ENCODE results near the gene PAGR1.

The PAGR1 gene

GRCh38 chr16:29789775-29790182 lies 26.2 kb upstream of the PAGR1 start:
- TF ChIP-seq GATA3 (IDR thresholded peaks at IDR 0.05; ENCODE audit: low read depth, low read length) (no peak), GATA2 (IDR thresholded peaks at IDR 0.05; ENCODE audit: low read depth, low read length) (no peak)

GRCh38 chr16:29790183-29790948 lies 25.6 kb upstream of the PAGR1 start, which contains the start of gene KIF22:
KIF22 (plus strand) TSS chr16:29790751; CDS start chr16:29790760, 9 bp downstream.
- no peak for TF ChIP-seq GATA3 (IDR thresholded peaks at IDR 0.05; ENCODE audit: low read depth, low read length)
- no peak for TF ChIP-seq GATA2 (IDR thresholded peaks at IDR 0.05; ENCODE audit: low read depth, low read length)

- TF ChIP-seq GATA3 (IDR thresholded peaks at IDR 0.05; ENCODE audit: low read depth, low read length) = no peak
- no peak for TF ChIP-seq GATA2 (IDR thresholded peaks at IDR 0.05; ENCODE audit: low read depth, low read length)
Measured at GRCh38 chr16:29790949-29791844, 24.8 kb upstream of the PAGR1 start.

- TF ChIP-seq GATA2 (IDR thresholded peaks at IDR 0.05; ENCODE audit: low read depth, low read length) (no peak), GATA3 (IDR thresholded peaks at IDR 0.05; ENCODE audit: low read depth, low read length) (no peak)
Measured at GRCh38 chr16:29791845-29792807, 23.8 kb upstream of the PAGR1 start.

- no peak for TF ChIP-seq GATA3 (IDR thresholded peaks at IDR 0.05; ENCODE audit: low read depth, low read length)
- TF ChIP-seq GATA2 (IDR thresholded peaks at IDR 0.05; ENCODE audit: low read depth, low read length) = no peak
Measured at GRCh38 chr16:29794231-29794710, 21.7 kb upstream of the PAGR1 start.

GRCh38 chr16:29802416-29802935 lies 13.5 kb upstream of the PAGR1 start:
- TF ChIP-seq GATA2 (IDR thresholded peaks at IDR 0.05; ENCODE audit: low read depth, low read length) = no peak
- no peak for TF ChIP-seq GATA3 (IDR thresholded peaks at IDR 0.05; ENCODE audit: low read depth, low read length)

GRCh38 chr16:29804020-29804419 lies 11.9 kb upstream of the PAGR1 start:
- TF ChIP-seq GATA3 (IDR thresholded peaks at IDR 0.05; ENCODE audit: low read depth, low read length) (no peak), GATA2 (IDR thresholded peaks at IDR 0.05; ENCODE audit: low read depth, low read length) (no peak)

GRCh38 chr16:29804455-29805231 lies 11.3 kb upstream of the PAGR1 start:
- TF ChIP-seq GATA2 (IDR thresholded peaks at IDR 0.05; ENCODE audit: low read depth, low read length) (no peak), GATA3 (IDR thresholded peaks at IDR 0.05; ENCODE audit: low read depth, low read length) (no peak)

- no peak for TF ChIP-seq GATA2 (IDR thresholded peaks at IDR 0.05; ENCODE audit: low read depth, low read length)
- no peak for TF ChIP-seq GATA3 (IDR thresholded peaks at IDR 0.05; ENCODE audit: low read depth, low read length)
Measured at GRCh38 chr16:29805232-29806098, 10.5 kb upstream of the PAGR1 start.

GRCh38 chr16:29806099-29806579 lies 9.8 kb upstream of the PAGR1 start, which contains the start of gene MAZ:
MAZ (plus strand) TSS chr16:29806529; CDS start chr16:29806702, 173 bp downstream.
- TF ChIP-seq GATA3 (IDR thresholded peaks at IDR 0.05; ENCODE audit: low read depth, low read length) (no peak), GATA2 (IDR thresholded peaks at IDR 0.05; ENCODE audit: low read depth, low read length) (no peak)

GRCh38 chr16:29806641-29807425 lies 9.1 kb upstream of the PAGR1 start:
- TF ChIP-seq GATA2 (IDR thresholded peaks at IDR 0.05; ENCODE audit: low read depth, low read length) (no peak), GATA3 (IDR thresholded peaks at IDR 0.05; ENCODE audit: low read depth, low read length) (no peak)

Measured in SH-SY5Y (cell line).